Panc1 (cell line): ENCODE measurements around the gene AKAP9. TPM values are rescaled to one million over a fixed set of nuclear protein-coding genes. Genes with fewer than 3 reads are reported as not detected.

ENCODE experiments used
- ATAC-seq: fragments of 200-7000 bp; cut with Tn5 transposase; 2 replicates; pipeline ENCODE4 v1.9.1; 2020; ENCODE audit warnings: mild to moderate bottlenecking, moderate library complexity
- BruUV-seq: library from RNA; stranded (reverse); fragments of 400-500 nt; replicated peaks from 2 replicates; lab custom pipeline; 2021; lab: Mats Ljungman, UMichigan
- CTCF ChIA-PET: fragments of 300-600 bp; sonication (Branson Sonifier 250); formaldehyde crosslinking; loops from one replicate; lab custom pipeline; 2022; ENCODE audit warnings: antibody characterized with exemption; lab: Charles Lee
- POLR2A ChIA-PET: fragments of 300-600 bp; sonication (Branson Sonifier 250); formaldehyde crosslinking; loops from one replicate; lab custom pipeline; 2022; ENCODE audit warnings: antibody characterized with exemption; lab: Charles Lee
- DNase-seq: peaks from one replicate; pipeline ENCODE4 v3.0.0-alpha.2; 2010; ENCODE audit warnings: low read depth, low spot score
- H3K27ac ChIP-seq: 2 replicates; pipeline ENCODE4 v1.5.1; 2011; ENCODE audit warnings: mild to moderate bottlenecking, low read length, inconsistent platforms
- H3K27me3 ChIP-seq: fragments of 200-500 bp; sonication (Bioruptor generic); 2 replicates; pipeline ENCODE4 v1.6.0; 2014; ENCODE audit warnings: low read length, inconsistent platforms; ENCODE audit not compliant: control insufficient read depth, insufficient read depth
- H3K36me3 ChIP-seq: fragments of 200-500 bp; sonication (Bioruptor generic); 2 replicates; pipeline ENCODE4 v1.5.1; 2014; ENCODE audit warnings: inconsistent platforms, mild to moderate bottlenecking, low read length, moderate library complexity; ENCODE audit not compliant: control insufficient read depth, insufficient read depth
- H3K4me1 ChIP-seq: 2 replicates; pipeline ENCODE4 v1.5.1; 2011; ENCODE audit warnings: inconsistent platforms, mild to moderate bottlenecking, low read length, moderate library complexity; ENCODE audit not compliant: control insufficient read depth, insufficient read depth
- H3K4me3 ChIP-seq, 2 experiments: 2 replicates each; pipeline ENCODE4 v1.5.1; 2011 to 2012; ENCODE audit warnings: low read depth in 2 of 2, low read length in 2 of 2, mild to moderate bottlenecking in 2 of 2, inconsistent platforms in 1 of 2, moderate library complexity in 1 of 2
- H3K9me3 ChIP-seq: fragments of 200-500 bp; sonication (Bioruptor generic); 2 replicates; pipeline ENCODE4 v1.5.1; 2014; ENCODE audit warnings: low read depth, mild to moderate bottlenecking, inconsistent platforms, low read length, moderate library complexity; ENCODE audit not compliant: control insufficient read depth, insufficient read depth
- POLR2AphosphoS5 ChIP-seq: IDR thresholded peaks from 2 replicates; pipeline ENCODE4 v1.6.1; 2012; ENCODE audit warnings: mild to moderate bottlenecking, low read depth, low read length, moderate library complexity
- SIN3A ChIP-seq: IDR thresholded peaks from 2 replicates; pipeline ENCODE4 v1.6.1; 2012; ENCODE audit warnings: low read depth, mild to moderate bottlenecking, low read length, moderate library complexity, borderline replicate concordance; ENCODE audit not compliant: insufficient read depth
- TCF7L2 ChIP-seq: IDR thresholded peaks from 2 replicates; pipeline ENCODE4 v1.6.1; 2011; ENCODE audit warnings: mild to moderate bottlenecking, low read depth, low read length, inconsistent platforms
- in situ Hi-C: cut with HindIII; loops from 2 replicates; pipeline ENCODE4 v1.10.0; 2016; ENCODE audit warnings: low sequenced_read_pairs, low pct_unique_long_range_greater_than_20kb
- intact Hi-C: fragments of 100-400 bp; cut with micrococcal nuclease; formaldehyde crosslinking; loops from one replicate; pipeline ENCODE4 v1.10.0; 2022; ENCODE audit not compliant: unreplicated experiment
- total RNA-seq: library from RNA; stranded (reverse); gene quantifications from one replicate; pipeline ENCODE4 v1.2.1, GENCODE V29; 2021; ENCODE audit not compliant: unreplicated experiment
- TF ChIP-seq, protein P1 (sequence below), 2 experiments: IDR thresholded peaks; 2 replicates each; pipeline ENCODE4 v1.6.1; 2011 to 2012; ENCODE audit warnings: low read depth in 2 of 2, control low read depth in 1 of 2, low read length in 1 of 2, mild to moderate bottlenecking in 1 of 2, moderate library complexity in 1 of 2; ENCODE audit not compliant: insufficient read depth in 1 of 2
- TF ChIP-seq, protein P2 (sequence below): fragments of 450-650 bp; IDR thresholded peaks from 2 replicates; pipeline ENCODE4 v1.5.1; 2017; ENCODE audit warnings: mild to moderate bottlenecking

The AKAP9 gene
- total RNA-seq, 1 experiment from 2014 or later: 31.6 TPM

GRCh38 chr7:92028226-92028625, 87.6 kb downstream of the AKAP9 start:
- Histone ChIP-seq H3K36me3 (no peaks in the 10 kb centered on the region), H3K27ac (no peak overlapping the region), H3K9me3 (0 out of 2 replicates have a peak, but pooled peaks cover 3% of the 10 kb centered on the region), H3K4me3 (no peak overlapping the region), H3K4me1 (no peaks in the 10 kb centered on the region), H3K27me3 (no peaks in the 10 kb centered on the region)
- BruUV-seq: no TSS peak
- no peak for DNase-seq
- in situ Hi-C loops: no loop called here
- no peak for TF ChIP-seq POLR2AphosphoS5
- TF ChIP-seq, protein P1, sequence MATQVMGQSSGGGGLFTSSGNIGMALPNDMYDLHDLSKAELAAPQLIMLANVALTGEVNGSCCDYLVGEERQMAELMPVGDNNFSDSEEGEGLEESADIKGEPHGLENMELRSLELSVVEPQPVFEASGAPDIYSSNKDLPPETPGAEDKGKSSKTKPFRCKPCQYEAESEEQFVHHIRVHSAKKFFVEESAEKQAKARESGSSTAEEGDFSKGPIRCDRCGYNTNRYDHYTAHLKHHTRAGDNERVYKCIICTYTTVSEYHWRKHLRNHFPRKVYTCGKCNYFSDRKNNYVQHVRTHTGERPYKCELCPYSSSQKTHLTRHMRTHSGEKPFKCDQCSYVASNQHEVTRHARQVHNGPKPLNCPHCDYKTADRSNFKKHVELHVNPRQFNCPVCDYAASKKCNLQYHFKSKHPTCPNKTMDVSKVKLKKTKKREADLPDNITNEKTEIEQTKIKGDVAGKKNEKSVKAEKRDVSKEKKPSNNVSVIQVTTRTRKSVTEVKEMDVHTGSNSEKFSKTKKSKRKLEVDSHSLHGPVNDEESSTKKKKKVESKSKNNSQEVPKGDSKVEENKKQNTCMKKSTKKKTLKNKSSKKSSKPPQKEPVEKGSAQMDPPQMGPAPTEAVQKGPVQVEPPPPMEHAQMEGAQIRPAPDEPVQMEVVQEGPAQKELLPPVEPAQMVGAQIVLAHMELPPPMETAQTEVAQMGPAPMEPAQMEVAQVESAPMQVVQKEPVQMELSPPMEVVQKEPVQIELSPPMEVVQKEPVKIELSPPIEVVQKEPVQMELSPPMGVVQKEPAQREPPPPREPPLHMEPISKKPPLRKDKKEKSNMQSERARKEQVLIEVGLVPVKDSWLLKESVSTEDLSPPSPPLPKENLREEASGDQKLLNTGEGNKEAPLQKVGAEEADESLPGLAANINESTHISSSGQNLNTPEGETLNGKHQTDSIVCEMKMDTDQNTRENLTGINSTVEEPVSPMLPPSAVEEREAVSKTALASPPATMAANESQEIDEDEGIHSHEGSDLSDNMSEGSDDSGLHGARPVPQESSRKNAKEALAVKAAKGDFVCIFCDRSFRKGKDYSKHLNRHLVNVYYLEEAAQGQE (IDR thresholded peaks at IDR 0.05; ENCODE audit: insufficient read depth in 1 of 2, low read depth in 2 of 2, low read length in 1 of 2): no peak
- no peak for TF ChIP-seq TCF7L2
- no peak for TF ChIP-seq SIN3A
- TF ChIP-seq, protein P2, sequence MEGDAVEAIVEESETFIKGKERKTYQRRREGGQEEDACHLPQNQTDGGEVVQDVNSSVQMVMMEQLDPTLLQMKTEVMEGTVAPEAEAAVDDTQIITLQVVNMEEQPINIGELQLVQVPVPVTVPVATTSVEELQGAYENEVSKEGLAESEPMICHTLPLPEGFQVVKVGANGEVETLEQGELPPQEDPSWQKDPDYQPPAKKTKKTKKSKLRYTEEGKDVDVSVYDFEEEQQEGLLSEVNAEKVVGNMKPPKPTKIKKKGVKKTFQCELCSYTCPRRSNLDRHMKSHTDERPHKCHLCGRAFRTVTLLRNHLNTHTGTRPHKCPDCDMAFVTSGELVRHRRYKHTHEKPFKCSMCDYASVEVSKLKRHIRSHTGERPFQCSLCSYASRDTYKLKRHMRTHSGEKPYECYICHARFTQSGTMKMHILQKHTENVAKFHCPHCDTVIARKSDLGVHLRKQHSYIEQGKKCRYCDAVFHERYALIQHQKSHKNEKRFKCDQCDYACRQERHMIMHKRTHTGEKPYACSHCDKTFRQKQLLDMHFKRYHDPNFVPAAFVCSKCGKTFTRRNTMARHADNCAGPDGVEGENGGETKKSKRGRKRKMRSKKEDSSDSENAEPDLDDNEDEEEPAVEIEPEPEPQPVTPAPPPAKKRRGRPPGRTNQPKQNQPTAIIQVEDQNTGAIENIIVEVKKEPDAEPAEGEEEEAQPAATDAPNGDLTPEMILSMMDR: no peak
- intact Hi-C loops: no loop called here
- ATAC-seq: no peak
- POLR2A ChIA-PET: no interaction called here
- CTCF ChIA-PET: no interaction called here

- no peak overlapping the region for H3K27ac ChIP-seq
- no peak for TF ChIP-seq SIN3A
- H3K4me3 ChIP-seq: no peak overlapping the region
- ATAC-seq: no peak
- intact Hi-C loops: no loop called here
- H3K27me3 ChIP-seq: no peaks in the 10 kb centered on the region
- in situ Hi-C loops: no loop called here
- H3K36me3 ChIP-seq: no peaks in the 10 kb centered on the region
- DNase-seq: no peak
- BruUV-seq: no TSS peak
- ChIA-PET CTCF (no interaction called here), POLR2A (no interaction called here)
- H3K4me1 ChIP-seq: no peaks in the 10 kb centered on the region
- 0 out of 2 replicates have a peak, but pooled peaks cover 3% of the 10 kb centered on the region for H3K9me3 ChIP-seq
These were observed 88.0 kb downstream of the AKAP9 start for GRCh38 chr7:92028686-92029085.

GRCh38 chr7:92034116-92034515, 93.5 kb downstream of the AKAP9 start:
- no peaks in the 10 kb centered on the region for H3K9me3 ChIP-seq
- no peak overlapping the region for H3K27ac ChIP-seq
- H3K4me1 ChIP-seq: no peaks in the 10 kb centered on the region
- DNase-seq (no peak), ATAC-seq (no peak)
- intact Hi-C loops: no loop called here
- H3K27me3 ChIP-seq: no peaks in the 10 kb centered on the region
- ChIA-PET POLR2A (interaction anchor here (0.7 kb wide), 1 partner anchor 93 kb away, joined by 11 read pairs; no protein-coding TSS in a partner anchor), CTCF (no interaction called here)
- no peaks in the 10 kb centered on the region for H3K36me3 ChIP-seq
- no peak overlapping the region for H3K4me3 ChIP-seq
- no TSS peak for BruUV-seq
- TF ChIP-seq TCF7L2: no peak
- TF ChIP-seq, protein P1 (IDR thresholded peaks at IDR 0.05; ENCODE audit: insufficient read depth in 1 of 2, low read depth in 2 of 2, low read length in 1 of 2): no peak
- no peak for TF ChIP-seq SIN3A
- no peak for TF ChIP-seq POLR2AphosphoS5
- TF ChIP-seq, protein P2: no peak
- in situ Hi-C loops: no loop called here
